Measurements from ENCODE around the gene TRIM73.
"Not testable (repeated sequence)": the region's sequence is repeated elsewhere in the genome, so short reads cannot be mapped to it uniquely, and the experiment has no call there.

The TRIM73 gene

DNA sequence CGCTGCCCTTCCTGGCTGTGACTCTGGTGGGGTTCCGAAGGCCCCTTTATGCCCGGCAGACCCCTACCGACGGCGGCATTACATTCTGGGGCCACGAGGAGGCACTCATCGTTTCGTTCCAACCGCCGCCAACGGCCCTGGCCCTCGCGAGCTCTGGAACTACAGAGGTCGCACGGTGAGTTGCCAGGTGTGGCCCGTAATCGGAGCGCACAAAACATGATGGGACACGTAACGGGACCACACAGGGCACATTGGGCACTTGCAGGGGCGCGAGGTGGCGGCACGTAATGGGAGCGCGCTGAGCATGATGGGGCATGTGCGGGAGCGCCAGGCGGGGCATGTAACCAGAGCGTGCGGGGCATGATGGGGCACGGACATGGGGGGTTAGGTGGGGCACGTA lies at the start of gene TRIM73:
Gene TRIM73 (plus strand): TSS at position 301 of the 400 bp plus-strand sequence. CDS start 3,305 bp downstream, outside the sequence.
- H3K4me3 ChIP-seq (ENCODE audit: low read depth, low read length): not testable (repeated sequence)

DNA sequence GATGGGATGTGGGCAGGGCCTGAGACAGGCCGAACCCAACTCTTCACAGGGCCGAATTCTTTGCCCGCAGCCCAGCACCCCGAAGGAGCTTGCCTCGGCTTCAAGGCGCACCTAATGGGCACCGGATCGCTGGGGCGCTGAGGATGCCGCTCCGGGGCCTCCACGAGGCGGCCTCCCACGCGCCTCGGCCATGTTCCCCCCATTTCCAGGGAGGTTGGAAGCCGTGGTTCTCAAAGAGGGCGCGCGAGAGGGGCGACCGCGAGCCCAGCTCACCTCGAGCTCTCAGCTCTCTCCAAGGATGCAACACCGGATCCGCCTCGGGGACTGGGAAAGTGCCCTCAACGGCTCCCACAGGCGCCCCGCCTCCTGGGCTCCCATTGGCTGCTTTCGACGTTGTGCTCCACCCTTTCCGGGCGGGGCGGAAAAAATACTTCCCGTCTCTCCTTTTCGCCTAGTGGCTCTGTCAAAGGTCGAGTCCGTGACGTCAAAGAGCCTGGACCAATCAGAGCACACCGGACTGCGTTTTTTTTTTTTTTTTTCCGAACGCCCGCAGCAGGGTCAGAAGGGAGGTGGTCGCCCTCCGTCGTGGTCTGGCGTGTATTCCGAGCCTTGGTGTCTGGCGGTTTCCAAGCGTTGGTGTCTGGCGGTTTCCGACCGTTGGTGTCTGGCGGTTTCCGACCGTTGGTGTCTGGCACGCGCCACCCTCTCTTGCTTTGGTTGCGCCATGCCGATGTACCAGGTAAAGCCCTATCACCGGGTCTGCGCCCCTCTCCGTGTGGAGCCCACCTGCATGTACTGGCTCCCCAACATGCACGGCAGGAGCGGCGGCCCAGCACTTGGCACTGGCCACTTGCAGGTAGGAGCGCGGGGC lies 36.5 kb upstream of the TRIM73 start:
- H3K4me3 ChIP-seq (ENCODE audit: low read depth, low read length): not testable (repeated sequence)

DNA sequence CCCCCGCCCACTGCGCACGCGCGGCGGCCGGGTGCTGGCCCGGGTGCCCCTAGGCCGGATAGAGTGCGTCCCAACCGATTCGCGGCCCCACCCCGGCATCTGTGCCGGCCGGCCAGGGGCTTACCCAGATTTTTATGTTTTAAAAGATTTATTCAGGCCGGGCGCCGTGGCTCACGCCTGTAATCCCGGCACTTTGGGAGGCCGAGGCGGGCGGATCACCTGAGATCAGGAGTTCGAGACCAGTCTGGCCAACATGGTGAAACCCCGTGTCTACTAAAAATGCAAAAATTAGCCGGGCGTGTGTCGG lies 35.9 kb upstream of the TRIM73 start:
- not testable (repeated sequence) for H3K4me3 ChIP-seq (ENCODE audit: low read depth, low read length)

DNA sequence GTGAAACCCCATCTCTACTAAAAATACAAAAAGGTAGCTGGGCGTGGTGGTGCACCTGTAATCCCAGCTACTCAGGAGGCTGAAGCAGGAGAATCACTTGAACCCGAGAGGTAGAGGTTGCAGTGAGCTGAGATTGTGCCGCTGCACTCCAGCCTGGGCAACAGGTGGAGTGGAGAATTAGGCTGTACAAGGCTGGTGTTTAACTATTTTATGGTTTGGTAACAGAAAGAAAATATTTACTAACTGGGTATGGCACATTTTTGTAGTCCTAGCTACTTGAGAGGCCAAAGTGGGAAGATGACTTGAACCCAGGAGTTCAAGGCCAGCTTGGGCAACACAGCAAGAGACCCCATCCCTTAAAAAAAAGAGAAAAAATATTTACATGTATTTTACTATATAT lies 31.4 kb upstream of the TRIM73 start:
- not testable (repeated sequence) for H3K4me3 ChIP-seq (ENCODE audit: low read depth, low read length)

DNA sequence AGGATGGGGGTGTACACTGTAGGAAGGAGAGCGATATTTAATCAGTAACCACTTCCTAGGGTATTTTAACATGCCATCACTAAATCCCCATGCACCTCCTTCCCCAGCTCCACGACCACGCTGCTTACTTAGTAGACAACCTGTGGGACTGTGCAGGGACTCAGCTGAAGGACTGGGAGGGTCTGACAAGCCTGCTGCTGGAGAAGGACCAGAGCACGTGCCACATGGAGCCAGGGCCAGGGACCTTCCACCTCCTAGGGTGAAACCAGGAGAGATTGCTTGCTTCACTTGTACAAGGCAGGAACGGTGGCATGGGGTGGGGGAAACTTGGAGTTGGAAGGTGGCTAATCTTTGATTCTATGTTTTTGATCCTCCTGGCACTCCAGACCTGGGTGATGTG lies 28.8 kb upstream of the TRIM73 start:
- not testable (repeated sequence) for H3K4me3 ChIP-seq (ENCODE audit: low read depth, low read length)

DNA sequence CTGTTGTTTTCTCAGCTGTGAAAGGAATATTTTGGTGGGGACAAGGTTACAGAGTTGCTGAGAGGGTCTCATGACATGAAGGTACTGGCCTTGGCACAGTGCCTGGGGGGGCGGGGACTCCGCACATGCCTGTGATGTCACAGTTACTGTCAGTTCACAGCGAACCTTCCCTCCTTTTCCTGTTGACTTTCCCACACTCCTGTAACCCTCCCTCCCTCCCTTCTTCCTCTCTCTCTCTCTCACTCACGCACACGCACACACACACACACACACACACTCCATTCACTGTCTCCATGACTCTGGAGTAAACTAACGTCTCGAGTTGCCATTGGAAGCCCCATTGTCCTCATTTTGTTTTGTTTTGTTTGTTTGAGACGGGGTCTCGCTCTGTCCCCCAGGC lies 28.1 kb upstream of the TRIM73 start:
- H3K4me3 ChIP-seq (ENCODE audit: low read depth, low read length): not testable (repeated sequence)

DNA sequence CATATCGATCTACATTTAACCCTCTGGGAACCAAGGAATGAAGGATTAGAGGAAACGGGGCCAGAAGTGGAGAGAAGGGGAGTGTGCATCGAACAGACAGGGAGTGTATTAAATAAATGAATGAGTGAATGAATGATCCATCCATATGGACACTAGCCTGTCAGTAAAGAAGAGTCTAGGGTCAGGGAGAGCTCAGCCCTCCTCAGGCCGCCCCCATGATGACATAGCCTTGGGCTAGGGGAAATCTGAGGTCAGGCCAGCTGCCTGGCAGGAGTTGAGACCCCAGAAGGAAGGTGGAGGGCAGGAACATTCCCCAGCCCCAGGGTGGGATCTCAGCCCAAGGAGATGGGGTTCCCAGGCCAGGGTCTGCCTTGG lies 21.3 kb upstream of the TRIM73 start:
- H3K4me3 ChIP-seq (ENCODE audit: low read depth, low read length): not testable (repeated sequence)

DNA sequence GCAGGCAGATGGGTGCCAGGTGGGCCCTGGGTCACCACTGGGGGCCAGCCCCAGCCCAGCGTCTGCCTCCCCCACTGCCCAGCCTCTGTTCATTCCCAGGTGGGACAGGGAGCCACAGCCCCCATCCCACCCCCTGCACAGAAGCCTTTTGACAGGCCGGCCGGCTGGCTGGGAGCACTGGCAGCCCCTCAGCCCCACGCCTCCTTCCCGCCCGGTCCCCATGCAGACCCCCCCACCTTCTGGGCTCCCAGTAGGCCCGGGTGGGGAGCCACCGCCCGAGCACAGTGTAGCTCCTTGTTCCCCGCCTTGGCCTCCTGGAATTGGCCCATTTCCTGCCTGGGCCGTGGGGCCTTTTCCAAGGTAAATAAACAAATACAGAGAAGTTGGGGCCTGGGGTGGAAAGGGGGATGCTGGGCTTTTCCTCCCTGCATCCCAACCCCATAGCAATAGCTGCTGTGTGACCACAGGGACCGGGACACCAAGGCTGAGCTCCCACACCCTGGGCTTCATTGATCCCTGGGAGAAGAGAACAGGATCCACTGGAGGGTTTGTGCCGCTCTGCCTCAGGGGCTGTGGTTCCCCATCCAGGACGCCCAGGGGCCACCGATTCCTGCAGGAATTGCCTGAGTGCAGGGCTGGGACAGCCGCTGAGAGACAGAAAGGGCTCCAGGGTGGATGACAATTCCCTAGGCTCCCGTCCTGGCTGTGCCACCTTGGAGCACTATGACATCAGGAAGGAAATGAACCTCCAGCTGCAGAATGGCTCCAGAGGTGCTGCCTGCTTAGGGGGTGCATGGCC lies 20.7 kb upstream of the TRIM73 start:
- not testable (repeated sequence) for H3K4me3 ChIP-seq (ENCODE audit: low read depth, low read length)

DNA sequence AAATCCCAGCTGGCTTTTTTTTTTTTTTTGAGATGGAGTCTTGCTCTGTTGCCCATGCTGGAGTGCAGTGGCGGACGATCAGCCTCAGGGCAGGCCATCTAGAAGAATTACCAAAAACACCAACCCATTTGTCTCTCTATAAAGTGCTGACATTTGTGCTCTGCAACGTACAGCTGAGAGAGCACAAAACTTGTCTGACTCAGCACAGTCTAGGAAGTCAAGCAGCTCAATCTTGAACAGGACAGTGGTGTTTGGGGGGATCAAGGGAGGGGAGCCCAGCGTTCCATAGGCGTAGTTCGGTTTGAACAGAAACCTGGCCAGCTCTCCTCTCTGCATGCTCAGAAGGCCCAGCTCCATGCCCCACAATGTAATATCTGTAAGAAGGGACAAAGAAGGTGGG lies 2.2 kb upstream of the TRIM73 start:
- H3K4me3 ChIP-seq (ENCODE audit: low read depth, low read length): not testable (repeated sequence)

DNA sequence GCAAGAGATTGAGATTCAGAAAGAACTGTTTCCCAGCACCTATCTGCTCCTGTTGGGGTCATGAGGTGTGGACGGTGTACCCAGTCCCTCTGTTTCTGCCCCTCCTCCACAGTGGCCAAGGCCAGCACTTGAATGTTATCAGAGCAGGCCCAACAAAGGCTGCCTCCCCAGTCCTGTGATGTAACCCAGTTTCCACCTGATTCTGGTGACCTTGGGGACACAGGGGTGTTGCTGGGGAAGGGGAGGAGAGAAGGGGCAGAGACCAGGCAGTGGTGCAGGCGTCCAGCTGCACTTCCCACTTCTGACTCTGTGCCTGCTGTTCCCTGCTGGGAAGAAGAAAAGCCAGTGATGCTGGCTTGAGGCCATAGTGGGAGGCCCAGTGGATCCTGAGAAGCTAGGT lies 2.4 kb downstream of the TRIM73 start:
- H3K4me3 ChIP-seq (ENCODE audit: low read depth, low read length): not testable (repeated sequence)

DNA sequence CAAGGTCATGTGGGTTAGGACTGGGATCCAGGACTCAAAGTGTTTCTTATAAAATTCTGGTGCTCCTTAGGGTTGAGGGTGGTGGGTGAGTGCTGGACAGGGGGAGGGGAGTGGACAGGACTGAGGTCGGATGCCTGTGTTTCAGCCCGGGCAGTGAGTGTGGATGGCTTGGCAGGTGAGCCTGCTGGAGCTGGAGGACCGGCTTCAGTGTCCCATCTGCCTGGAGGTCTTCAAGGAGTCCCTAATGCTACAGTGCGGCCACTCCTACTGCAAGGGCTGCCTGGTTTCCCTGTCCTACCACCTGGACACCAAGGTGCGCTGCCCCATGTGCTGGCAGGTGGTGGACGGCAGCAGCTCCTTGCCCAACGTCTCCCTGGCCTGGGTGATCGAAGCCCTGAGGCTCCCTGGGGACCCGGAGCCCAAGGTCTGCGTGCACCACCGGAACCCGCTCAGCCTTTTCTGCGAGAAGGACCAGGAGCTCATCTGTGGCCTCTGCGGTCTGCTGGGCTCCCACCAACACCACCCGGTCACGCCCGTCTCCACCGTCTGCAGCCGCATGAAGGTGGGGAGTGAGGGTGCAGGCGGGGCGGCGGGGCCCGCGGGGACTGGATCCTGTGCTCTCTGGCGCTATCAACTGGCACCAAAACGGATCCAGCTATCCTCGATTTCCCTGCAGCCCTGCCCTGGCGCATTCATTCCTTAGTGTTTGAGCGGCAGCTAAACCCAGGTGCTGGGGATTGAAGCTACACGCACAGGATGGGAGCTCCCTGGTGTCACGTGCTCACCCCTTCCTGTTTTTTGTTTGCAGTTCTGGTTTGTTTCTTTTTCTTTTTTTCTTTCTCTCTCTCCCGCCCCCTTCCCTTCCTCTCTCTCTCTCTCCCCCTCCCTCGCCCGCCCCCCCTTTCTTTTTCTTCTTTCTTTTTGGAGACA lies 3.6 kb downstream of the TRIM73 start:
- not testable (repeated sequence) for H3K4me3 ChIP-seq (ENCODE audit: low read depth, low read length)

DNA sequence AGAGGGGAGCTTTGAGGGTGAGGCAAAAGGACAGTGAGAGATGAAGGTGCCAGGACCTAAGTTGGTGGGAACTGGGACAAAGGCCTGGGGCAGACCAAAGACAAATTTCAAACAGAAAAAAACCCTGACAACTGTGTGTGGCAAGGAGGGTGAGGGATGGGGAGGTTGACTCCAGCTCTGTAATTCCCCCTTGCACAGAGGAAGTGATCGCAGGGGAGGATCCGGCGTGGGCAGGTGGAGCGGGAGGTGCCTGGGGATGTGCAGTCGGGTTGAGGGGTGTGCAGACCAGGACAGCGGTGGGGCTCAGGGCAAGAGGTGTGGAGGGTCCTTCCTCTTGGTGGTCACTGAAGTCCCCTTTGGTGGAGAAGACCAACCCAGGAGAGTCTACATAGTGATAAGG lies 5.1 kb downstream of the TRIM73 start:
- not testable (repeated sequence) for H3K4me3 ChIP-seq (ENCODE audit: low read depth, low read length)

DNA sequence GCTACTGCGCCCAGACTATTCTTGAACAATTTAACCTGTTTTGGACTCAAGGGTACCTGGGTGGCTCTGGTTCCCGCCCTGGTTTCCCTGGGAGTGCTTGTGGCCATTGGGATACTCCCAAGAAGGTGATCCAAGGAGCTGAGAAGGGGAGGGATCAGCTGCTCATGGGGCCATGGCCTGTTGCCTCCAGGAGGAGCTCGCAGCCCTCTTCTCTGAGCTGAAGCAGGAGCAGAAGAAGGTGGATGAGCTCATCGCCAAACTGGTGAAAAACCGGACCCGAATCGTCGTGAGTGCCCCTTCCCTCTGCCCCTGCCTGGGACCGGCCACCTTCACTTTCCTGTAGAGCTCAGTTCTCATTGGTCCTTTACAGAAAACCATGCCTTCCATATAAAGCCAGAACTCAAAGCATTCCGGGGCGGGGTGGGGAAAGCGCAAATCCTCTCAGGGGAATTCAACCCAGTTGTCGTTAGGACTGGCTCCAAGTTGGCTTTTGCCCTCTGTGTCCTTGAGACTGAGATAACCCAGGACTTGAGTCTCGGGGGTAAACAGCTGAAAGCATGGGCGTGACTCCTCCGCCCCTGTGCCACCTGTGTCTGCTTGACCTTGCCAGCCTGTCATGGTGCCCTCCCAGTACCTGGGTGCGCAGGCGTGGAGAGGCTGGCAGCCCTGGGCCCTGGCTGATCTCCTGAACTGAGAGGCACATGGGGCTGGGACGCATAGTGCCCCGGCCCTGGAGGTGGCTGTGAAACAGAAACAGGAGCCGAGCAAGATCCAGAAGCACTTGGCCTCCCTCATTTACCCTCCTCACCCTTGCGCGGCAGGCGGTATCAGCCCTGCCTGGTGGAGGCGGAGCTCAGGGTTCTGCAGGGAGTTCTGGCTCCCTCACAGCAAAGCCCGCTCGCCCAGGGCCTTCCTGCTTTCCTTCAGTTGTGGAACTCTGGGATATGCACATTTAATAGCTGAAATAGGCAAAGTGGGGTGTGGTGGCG lies 8.3 kb downstream of the TRIM73 start:
- H3K4me3 ChIP-seq (ENCODE audit: low read depth, low read length): not testable (repeated sequence)

DNA sequence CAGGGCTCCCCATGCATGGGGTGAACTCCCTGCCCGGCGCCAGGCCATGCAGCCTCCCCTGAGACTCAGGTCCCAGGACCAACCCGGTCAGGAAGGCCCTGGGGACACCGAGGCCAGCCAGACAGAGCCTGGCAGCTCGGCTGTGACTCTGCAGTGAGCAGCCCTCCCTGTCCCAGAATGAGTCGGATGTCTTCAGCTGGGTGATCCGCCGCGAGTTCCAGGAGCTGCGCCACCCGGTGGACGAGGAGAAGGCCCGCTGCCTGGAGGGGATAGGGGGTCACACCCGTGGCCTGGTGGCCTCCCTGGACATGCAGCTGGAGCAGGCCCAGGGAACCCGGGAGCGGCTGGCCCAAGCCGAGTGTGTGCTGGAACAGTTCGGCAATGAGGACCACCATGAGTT lies 9.2 kb downstream of the TRIM73 start:
- not testable (repeated sequence) for H3K4me3 ChIP-seq (ENCODE audit: low read depth, low read length)

DNA sequence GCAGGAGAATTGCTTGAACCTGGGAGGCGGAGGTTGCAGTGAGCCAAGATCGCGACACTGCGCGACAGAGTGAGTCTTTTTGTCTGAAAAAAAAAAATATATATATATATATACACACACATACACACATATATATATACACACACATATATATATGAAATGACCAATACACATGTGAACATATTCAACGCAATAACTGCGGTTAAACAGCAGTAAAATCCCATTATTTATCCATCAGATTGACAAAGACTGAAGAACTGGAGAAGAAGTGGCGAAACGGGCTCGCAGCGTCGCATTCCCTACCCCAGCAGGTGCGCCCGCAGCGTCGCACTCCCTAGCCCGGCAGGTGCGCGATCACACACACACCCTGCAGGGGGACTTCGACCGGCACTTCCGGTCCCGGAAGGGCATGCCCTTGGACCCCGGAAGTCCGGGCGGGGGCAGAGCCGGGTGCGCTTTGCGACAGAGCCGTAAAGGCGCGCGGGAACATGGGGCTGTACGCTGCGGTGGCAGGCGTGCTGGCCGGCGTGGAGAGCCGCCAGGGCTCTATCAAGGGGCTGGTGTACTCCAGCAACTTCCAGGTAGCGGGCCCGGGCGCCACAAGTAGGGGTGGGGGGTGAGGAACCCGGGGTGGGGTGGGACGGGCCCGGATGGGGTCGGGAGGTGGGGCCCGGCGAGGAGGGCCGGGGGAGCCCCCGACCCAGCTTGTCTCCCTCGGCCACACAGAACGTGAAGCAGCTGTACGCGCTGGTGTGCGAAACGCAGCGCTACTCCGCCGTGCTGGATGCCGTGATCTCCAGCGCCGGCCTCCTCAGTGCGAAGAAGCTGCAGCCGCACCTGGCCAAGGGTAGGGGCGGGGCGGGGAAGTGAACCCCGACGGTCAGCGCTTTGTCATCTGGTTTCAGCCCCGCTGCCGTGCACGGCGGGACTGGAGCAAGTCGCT lies 14.7 kb downstream of the TRIM73 start:
- not testable (repeated sequence) for H3K4me3 ChIP-seq (ENCODE audit: low read depth, low read length)

DNA sequence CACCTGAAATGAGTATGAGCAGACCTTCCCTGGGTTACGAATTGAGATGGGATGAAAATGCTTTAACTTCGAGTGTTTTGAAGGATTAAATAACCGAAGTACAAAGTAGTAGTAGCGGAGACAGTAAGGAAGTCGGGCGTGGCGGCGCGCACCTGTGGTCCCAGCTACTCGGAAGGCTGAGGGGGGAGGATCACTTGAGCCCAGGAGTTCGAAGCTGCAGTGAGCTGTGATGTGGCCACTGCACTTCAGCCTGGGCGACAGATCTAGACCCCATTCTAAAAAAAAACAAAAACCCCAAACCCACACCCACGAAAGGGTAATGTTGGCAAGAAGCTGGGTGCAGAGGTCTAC lies 15.4 kb downstream of the TRIM73 start:
- H3K4me3 ChIP-seq (ENCODE audit: low read depth, low read length): not testable (repeated sequence)

DNA sequence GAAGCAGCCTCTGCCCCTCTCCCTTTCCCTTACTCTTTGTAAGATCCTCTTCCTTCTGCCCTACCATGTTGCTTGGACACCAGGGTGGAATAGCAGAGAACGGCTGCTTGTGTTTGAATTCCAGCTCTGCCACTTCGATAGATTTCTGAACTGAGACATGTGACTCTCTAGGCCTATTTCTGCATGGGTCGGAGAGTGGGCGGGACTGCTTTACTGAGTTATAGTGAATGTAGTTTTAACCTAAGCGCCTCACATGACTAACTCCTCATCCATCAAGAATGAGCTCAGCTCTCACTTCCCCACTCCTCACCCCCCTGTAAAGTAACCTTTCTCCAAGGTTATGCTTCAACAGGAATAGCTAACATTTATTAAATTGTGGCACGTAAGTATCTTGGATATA lies 18.8 kb downstream of the TRIM73 start:
- not testable (repeated sequence) for H3K4me3 ChIP-seq (ENCODE audit: low read depth, low read length)

DNA sequence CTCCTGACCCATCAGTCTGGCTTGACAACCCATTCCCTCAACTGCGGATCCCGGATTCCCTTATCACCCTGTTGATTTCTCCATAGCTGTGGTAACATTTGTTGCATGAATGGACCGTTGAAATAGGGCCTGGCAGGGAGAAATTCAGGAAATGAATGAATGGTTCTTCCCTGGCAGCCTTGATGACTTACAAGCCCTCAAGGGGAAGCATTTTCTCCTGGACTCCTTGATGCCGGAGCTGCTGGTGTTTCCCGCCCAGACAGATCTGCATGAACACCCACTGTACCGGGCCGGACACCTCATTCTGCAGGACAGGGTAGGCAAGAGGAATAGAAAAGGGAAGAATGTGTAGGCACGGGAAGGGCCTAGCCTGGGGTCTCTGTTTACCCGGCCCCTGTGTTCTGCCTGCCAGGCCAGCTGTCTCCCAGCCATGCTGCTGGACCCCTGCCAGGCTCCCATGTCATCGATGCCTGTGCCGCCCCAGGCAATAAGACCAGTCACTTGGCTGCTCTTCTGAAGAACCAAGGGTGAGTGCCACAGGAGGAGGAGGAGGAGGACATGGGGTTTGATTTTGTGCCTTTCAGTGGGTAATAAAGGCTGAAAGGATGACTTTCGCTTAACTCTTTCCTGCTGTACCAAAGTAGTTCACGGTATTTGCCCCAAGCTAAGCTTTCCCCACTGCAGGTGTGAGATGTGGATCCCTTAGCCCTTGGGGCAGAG lies 19.4 kb downstream of the TRIM73 start:
- H3K4me3 ChIP-seq (ENCODE audit: low read depth, low read length): not testable (repeated sequence)

DNA sequence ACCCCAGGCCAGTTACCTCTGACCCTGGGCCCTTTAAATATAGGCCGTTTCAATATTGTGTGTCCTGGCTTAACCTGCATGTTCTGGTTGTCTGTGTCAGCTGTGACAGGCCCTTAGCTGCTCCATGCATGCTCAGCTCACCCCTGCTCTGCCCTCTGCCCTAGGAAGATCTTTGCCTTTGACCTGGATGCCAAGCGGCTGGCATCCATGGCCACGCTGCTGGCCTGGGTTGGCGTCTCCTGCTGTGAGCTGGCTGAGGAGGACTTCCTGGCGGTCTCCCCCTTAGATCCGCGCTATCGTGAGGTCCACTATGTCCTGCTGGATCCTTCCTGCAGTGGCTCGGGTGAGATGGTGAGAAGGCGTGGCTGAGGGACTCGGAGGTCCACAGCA lies 20.0 kb downstream of the TRIM73 start:
- not testable (repeated sequence) for H3K4me3 ChIP-seq (ENCODE audit: low read depth, low read length)
